Gastrocnemius medialis (tissue), 4 donors: ENCODE measurements around the gene FAM53A.

Experiments
- CTCF ChIP-seq, 5 experiments: fragments of 450-650 bp in 3 of 5; fragments of 200-600 bp in 2 of 5; sonication (generic) in 2 of 5; IDR thresholded peaks in 4 of 5; conservative IDR thresholded peaks in 1 of 5; 1 replicate in 4 of 5; 2 replicates in 1 of 5; pipeline ENCODE4 v1.5.1; 2016 to 2019; ENCODE audit warnings: antibody characterized with exemption in 5 of 5, mild to moderate bottlenecking in 3 of 5, moderate library complexity in 3 of 5
- POLR2A ChIP-seq, 2 donors: fragments of 450-650 bp; IDR thresholded peaks; one replicate each; pipeline ENCODE4 v1.6.1; 2017; ENCODE audit warnings: antibody characterized with exemption in 2 of 2, mild to moderate bottlenecking in 2 of 2, moderate library complexity in 2 of 2

DNA sequence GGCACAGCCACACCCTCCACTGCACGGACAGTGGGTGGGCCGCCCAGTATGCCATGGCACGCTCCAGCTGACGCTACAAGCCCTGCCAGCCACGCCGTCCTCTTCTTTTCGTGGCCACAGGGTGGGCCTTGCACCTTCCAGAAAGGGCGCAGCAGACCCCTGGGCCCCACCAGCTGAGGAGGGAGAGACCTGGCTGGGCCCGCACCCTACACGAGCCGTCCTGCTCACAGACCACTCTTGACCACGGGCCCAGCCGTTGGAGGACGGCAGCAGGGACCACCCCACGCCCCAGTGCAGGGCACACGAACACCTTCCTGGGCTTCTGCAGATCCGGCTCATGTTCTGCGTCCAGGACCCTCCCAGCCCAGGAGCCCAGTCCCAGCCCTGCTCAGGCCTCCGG, 27.1 kb downstream of the FAM53A start:
- TF ChIP-seq CTCF (IDR thresholded peaks at IDR 0.05 in 4 of 5, conservative IDR thresholded peaks at IDR 0.05 in 1 of 5) (no peak), POLR2A (IDR thresholded peaks at IDR 0.05) (no peak)
